ENCODE data around the gene PHF20.
"Not testable (repeated sequence)": the region's sequence is repeated elsewhere in the genome, so short reads cannot be mapped to it uniquely, and the experiment has no call there.

Gene PHF20

DNA sequence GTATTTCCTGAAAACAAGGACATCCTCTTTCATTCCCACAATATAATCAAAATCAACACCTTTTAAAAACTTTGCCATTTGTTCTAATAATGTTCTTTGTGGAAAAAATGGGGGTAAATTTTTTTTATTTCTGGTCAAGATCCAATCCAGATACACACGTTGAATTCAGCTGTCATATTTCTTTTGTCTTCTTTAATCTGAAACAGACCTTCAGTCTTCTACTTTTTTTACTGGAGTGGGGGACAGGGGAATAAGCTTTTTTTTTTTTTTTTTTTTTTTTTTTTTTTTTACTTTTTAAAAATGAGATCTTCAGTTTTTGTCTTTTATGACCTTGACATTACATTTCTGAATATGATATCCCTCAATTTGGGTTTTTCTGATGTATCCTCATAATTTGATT, 113.4 kb downstream of the PHF20 start:
- no peak for DNase-seq (ENCODE audit: low read depth)

DNA sequence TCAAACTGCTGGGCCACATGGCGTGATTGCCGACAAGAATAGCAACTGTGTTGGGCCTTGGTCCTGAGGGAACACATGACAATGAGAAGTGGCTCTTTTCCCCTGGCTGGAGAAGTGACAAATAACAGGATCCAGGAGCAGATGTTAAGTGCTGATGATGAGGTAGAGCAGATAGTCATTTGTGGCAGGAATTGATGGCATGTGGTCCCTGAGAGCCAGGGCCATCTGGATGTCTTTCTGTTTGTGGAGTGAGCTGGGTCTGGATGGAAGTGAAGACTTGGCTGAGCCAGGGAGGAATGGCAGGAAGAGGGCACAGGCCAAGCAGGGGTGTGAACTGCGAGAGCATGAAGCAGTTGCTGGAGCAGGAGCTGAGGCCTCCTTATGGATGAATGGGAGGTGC, 114.7 kb downstream of the PHF20 start:
- no peak for DNase-seq (ENCODE audit: low read depth)

DNA sequence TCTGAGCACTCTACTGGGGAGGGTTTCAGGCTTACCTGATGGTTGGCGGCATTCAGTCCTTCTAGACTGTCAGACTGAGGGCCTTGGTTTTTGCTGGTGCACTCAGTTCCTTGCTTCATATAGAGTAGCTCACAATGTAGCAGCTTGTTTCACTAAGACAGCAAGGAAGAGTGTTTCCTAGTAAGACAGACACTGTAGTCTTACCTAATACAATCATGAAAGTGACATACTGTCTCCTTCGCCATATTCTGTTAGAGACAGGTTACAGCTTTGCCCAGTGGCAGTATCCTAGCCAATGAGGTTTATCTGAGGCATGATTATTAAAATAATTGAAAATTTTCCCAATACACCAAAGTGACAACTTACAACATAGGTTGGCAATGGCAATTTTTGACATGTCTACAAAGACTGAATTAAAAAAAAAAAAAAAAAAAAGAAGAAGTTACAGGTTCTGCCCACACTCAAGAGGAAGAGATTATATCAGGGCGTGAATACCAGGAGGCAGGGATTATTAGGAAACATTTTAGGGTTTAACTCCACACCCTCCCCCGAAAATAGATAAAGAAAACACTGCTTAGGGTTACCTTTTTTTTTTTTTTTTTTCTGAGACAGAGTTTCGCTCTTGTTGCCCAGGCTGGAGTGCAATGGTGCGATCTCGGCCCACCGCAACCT, 115.7 kb downstream of the PHF20 start:
- no peak for DNase-seq (ENCODE audit: low read depth)

DNA sequence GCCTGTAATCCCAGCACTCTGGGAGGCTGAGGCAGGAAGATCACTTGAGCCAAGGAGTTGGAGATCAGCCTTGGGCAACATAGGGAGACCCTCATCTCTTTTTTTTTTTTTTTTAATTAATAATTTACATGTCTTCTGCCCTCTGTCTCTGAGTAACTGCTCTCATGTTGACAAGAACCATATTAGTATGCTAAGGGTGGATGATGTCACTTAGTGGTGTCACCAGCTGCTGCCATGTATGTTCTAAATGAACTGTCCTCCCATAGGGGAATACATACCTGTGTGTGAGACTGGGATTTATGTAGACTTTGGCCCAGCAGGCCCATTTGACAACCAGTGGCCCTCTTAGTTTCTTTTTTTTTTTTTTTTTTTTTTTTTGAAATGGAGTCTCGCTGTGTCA, 116.8 kb downstream of the PHF20 start:
- DNase-seq (ENCODE audit: low read depth), result no peak

DNA sequence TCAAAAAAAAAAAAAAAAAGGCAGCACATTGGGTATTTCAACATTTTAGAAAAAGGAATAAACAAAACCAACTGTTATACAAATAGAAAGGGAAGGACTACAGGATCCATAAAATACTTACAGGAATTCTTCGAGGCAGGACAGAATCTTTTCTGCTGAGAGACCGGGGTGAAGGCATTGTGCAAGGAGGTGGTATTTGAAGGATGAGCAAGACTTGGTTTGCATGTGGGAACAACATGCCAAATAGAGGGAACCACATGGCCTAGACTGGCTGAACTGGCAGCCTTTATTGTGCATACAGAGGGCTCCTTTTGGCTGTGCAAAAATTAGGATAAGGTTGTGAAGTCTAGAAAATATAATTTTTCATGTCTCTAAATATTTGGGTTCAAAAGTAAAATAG, 119.6 kb downstream of the PHF20 start:
- DNase-seq (ENCODE audit: low read depth), result no peak

DNA sequence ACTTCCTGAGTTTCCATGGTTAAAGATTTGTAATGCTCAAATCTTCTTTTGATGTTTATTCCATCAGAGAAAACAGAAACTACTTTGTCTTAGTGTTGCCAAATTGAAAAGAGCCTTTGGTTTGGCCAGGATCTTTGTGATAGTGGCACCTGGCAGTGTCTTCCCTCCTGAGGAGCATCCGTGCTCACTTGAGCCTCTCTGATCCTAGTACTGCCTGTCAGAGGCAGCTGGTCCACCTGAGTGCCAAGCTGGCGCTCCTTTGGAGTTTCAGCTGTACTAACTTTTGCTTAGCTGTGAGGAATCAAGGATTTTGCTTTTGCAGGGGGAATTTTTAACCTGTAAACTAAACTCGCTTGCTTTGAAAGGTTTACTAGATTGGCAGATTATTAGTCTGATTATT, 121.1 kb downstream of the PHF20 start:
- no peak for DNase-seq (ENCODE audit: low read depth)

DNA sequence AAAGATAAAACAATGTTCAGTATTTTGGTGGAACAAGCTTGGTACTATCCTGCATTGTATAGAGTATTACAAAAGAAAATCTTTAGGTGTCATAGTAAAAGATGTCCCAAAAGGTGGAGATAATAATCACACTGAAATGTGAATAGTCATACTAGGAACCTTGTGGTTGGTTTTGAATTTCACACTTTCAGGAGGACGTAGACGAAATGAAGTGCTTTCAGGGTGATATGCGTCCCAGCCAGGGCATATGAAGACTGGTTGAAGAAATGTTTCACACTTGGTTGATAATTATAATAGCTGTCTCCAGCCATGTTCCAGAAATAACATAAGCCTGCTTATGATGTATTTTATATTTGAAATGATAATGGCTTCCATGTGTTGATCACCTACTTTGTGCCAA, 122.1 kb downstream of the PHF20 start:
- DNase-seq (ENCODE audit: low read depth), result no peak

DNA sequence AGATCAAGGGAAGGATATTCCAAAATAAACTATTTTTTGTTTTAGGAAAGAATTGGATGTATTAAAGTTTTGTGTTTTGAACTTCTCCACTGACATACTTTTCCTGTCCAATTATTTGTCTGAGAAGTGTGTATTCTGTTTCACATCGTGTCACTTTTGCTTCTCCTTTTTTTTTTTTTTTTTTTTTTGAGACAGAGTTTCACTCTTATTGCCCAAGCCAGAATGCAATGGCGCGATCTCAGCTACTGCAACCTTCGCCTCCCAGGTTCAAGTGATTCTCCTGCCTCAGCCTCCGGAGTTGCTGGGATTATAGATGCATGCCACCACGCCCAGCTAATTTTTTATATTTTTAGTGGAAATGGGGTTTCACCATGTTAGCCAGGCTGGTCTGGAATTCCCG, 123.7 kb downstream of the PHF20 start:
- not testable (repeated sequence) for DNase-seq (ENCODE audit: low read depth)

DNA sequence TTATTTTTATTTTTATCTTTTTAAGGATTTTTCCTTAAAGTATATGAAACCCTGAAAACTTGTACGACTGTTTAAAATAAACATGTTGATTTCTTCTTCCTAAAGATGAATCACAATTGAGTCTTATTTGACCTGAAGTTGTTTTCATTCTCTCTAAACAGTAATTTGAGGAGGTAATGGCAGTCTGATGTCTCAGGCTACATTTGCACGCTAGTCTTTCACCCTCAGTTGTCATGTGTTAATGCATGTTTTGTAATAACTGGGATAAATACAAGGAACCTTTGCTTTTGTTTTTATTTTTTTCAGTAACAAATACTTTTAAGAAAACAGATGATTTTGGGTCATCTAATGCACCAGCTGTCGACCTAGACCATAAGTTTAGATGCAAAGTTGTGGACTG, 127.2 kb downstream of the PHF20 start:
- DNase-seq (ENCODE audit: low read depth), result no peak

DNA sequence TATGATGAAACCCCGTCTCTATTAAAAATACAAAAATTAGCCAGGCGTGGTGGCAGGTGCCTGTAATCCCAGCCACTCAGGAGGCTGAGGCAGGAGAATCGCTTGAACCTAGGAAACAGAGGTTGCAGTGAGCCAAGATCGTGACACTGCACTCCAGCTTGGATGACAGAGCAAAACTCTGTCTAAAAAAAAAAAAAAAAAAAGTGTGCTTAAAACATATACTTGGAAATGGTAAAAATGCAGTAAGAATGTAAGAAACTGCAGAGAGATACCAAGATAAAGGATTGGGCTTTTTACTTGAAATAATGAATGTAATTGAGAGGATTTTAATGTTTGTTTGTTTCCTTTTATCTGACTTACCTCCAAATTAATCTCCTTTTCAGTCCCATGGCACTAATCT, 129.4 kb downstream of the PHF20 start:
- not testable (repeated sequence) for DNase-seq (ENCODE audit: low read depth)

DNA sequence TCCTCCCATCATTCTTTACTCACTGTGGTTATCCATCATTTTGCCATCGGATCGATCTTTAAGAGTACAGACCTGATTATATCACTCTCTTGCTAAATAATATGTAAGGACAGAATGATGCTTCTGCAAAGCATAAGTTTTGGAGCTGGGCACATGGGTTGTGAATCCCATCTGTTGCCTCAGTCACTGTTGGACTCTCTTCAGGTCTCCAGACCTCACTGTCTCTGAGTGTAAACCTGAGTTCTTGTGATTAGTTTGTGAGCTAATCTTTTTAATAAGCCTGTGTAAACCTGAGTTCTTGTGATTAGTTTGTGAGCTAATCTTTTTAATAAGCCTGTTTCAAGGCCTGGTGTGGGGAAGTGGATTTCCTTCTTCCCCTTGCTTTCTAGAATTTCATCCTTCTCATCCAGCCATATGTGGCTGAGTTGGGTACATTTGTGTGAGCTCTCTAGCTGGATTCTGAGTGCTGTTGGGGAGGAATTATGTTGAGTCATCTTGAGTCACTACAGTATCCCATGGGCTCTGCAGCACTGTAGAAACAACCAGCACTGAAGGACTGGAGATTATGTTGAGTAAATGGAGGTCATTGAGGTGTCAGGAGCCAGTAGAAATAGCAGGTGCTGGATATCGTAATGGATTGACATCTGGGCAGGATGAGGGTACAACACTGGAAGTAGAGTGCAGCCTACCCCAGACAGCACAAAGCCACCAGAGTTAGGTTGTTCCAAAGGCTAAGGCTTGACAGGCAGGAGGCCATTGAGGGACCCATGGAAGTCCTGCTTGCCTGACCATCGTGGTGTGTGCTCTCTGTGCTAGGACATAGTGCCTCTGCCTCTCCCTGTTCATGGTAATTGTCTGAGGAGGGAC, 130.1 kb downstream of the PHF20 start:
- DNase-seq (ENCODE audit: low read depth), result no peak

DNA sequence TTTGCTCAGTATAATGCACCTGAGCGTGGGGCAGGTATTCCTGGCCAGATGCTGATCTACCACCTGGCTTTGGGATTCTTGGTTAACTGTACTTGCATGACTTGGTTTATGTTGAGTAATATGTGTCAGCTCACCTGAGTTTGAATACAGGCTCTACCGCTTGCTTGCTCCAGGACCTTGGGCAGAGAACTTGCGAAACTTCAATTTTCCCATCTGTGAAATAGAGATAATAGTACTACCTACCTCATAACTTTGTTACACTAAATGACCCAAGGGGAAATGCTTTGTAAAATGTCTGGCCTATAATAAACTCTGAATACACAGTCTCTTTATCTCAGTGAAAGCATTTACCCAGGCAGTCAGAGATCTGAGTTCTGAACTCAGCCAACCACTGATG, 130.7 kb downstream of the PHF20 start:
- DNase-seq (ENCODE audit: low read depth), result no peak

DNA sequence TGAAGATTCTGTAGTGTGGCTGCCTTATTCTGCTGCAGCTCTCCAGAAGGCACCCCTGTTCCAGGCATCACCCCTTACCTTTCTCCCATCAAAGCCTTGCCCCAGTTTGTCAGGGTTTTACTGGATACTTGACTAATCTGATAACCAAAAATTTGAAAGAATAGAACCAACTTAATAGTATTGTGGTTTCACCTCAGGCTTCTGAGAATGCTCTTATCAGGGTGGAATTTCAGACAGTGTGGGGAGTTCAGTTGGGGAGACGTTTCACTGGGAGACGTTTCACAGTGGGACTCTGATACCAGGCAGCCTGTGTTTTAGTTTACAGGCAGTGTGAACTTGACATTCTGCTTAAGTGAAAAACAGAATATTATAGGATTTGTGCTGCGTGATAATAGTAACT, 132.0 kb downstream of the PHF20 start:
- DNase-seq (ENCODE audit: low read depth), result no peak

DNA sequence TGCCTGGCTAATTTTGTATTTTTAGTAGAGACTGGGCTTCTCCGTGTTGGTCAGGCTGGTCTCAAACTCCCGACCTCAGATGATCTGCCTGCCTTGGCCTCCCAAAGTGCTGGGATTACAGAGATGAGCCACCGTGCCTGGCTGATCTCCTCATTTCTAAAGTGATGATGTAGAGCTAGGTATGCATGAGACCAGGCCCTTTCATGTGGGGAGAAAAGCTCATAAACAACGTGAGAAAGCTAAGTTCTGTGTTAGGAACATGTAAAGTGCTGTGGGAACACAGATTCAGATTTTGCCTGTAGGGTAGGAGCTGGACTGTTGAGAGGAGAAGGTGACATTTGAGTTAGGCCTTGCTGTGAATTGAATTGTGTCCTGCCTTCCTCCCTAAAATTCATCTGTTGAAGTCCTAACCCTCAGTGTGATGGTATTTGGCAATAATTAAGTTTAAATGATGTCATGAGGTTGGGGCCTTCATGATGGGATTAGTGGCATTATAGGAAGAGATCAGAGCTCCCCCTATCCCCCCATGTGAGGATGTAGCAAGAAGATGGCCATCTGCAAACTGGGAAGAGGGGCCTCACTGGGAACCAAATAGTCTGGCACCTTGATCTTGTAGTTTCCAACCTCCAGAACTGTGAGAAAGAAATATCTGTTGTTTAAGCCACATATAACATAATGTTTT, 133.3 kb downstream of the PHF20 start:
- DNase-seq (ENCODE audit: low read depth), result no peak

DNA sequence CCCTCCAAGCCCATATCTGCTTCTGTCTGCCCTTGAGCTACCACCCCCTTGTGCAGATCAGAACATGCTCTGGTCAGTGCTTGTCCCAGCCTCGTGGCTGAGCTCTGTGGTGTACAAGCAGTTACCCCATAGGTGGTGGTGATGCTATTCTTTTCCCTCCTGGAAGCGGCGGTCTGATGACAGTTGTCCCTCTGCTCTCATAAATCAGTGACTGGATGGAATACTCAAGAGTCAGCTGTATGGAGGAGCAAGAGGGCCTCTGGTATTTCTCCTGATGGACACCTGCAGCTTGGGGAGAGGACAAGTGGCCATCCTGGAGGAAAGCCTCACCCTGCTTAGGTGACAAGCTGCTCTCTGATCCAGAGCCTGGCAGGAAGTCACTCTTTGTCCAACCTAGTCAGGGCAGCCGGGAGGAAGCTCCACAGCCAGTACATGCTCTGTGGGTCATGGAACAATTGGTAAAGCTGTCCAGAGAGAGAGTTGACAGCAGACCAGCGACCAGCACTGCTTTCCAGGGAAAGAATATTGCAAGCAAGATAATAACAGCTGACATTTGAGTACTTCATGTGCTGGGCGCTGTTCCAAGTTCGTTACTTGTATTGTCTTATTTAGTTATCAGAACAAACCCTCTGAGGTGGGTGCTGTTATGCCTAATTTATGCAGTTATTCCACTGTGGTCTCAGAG, 135.3 kb downstream of the PHF20 start:
- DNase-seq (ENCODE audit: low read depth), result no peak

DNA sequence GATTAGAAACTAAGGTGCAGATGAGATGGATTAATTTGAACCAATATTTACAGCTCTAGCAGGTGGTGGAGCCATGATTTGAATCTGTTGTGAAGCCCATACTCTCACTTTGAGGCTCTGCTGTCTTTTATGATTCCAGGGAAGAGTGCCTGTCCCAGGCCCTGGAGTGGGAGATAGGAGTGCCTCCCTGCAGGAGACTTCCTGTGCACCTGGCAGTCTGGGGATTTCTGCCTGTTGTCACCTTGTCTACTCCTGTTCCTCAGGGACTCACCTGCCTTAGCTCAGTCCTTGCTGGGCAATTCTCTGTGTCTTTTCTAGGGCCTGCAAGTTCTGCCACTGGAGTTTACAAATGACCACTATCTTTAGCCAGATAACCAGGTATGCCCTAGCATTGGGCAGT, 136.2 kb downstream of the PHF20 start:
- no peak for DNase-seq (ENCODE audit: low read depth)

DNA sequence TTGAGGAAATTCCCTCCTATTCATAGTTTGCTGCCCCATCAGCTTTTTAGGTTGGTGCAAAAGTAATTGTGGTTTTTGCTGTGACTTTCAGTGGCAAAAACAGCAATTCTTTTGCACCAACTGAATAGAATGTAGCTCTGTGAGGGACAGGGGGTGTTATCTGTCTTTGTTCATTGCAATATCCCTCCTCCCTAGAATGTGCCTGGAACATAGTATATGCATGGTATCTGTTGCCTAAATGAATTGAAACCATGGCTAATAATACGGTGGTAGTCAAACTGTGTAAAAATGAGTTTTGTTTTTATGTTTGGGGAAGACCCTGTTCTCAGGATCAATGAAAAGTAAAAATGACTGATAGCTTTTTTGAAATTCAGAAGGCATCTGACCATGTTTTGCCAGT, 137.4 kb downstream of the PHF20 start:
- no peak for DNase-seq (ENCODE audit: low read depth)

DNA sequence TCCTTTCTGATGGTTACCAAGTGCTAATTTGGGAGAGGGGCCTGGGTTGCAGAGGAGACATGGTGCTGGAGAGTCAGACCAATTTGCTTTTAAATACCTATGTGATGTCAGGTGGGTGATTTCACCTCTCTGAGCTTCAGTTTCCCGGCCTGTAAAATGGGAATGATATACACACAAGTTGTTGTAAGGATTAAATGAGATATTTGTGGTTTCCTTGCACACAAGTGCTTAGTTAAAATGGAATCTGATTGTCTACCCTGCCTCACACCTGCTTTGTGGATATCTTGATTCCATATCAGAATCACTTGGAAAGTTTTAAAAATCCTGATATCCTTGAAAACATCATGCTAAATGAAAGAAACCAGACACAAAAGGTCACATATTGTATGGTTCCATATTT, 138.0 kb downstream of the PHF20 start:
- no peak for DNase-seq (ENCODE audit: low read depth)

DNA sequence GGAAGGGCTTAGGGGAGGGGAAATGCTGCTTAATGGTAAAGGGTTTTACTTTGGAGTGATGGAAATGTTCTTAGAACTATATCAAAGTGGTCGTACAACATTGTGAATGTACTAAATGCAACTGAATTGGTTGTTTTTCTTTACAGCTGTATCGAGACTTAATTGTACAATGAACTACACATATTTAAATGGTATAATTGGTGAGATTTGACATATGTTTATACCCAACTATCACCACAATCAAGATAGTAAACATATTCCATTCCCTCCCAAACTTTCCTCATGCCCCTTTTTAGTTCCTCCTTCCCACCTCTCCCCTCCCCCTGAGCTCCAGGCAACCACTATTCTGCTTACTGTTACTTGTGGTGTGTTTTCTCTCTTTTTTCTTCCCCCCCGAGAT, 138.4 kb downstream of the PHF20 start:
- DNase-seq (ENCODE audit: low read depth), result no peak

DNA sequence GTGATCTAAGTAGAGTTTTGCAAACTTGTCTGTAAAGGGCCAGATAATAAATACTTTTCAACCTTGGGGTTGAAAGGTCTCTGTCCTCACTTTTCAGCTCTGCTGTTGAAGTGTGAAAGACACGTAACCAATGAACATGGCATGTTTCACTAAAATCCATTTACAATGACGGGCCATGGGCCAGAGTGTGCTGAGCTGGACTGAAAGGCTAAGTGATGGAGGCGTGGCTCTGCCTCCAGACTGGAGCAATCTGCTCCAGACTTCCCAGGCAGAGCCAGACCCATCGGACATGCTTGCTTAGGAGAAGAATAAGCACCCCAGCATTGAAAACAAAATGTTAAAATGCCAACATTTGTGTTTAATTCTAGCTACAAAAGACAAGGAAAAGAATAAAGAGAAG, 141.1 kb downstream of the PHF20 start:
- no peak for DNase-seq (ENCODE audit: low read depth)

DNA sequence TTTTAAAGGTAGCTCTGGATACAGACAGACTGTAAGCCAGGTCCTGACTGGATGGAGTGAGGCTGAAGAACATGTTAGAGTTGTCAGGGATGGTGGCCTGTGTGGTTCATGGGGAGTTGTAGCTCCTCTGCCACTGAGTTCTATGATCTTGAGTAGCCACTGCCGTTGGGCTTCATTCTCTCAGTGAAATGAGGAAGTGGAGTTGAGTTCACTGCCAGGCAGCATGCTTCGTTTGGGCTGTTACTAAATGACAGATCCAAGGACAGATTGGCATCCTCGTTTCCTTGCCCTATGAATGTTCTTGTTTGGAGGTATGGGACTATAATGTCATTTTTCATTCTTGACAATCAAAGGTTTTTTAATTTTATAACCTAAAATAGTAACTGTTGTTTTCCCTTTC, 145.3 kb downstream of the PHF20 start:
- no peak for DNase-seq (ENCODE audit: low read depth)

DNA sequence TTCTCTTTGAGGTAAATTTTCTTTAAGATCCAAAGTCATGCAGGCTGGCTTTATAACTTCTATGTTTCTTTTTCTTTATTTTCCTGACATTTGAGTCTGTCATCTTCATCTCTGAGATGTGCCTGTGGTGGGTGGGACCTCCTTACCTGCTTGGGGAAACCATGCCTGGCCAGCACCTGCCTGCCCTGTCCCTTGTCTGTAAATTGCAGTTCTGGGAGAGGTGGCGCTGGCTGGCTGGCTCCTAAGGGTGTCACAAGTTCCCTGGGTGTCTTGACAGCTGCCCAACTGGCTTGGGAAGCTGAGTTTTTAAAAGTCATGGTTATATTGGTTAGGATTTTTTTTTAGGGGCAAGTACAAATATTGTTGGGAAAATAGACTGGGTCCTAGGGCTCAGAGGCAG, 146.2 kb downstream of the PHF20 start:
- no peak for DNase-seq (ENCODE audit: low read depth)

DNA sequence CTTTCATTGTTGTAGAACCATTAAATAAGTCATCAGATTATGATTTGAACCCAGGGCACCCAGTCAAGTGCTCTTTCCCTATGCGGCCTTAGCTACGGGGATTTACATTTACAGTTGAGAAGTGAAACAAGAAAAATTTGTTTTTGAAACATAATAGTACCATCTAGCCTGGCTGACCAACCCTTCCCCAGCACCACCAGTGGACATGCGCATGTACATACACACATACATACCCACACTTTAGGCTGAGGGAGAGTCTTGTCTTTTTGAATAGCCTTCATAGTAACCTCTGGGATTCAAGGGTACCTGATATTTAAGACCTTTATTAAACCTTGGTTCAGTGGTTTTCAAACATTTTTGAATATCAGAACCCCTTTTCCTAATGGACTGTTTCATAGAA, 148.7 kb downstream of the PHF20 start:
- DNase-seq (ENCODE audit: low read depth), result no peak
